H1 (cell line): ENCODE measurements around the gene APH1B. TPM values are rescaled to one million over a fixed set of nuclear protein-coding genes. Genes with fewer than 3 reads are reported as not detected.

Experiments used
- CTCF ChIA-PET: fragments of 300-600 bp; sonication (Branson Sonifier 250); formaldehyde crosslinking; loops from one replicate; lab custom pipeline; 2021; ENCODE audit not compliant: partially characterized antibody; lab: Charles Lee
- POLR2A ChIA-PET: fragments of 300-600 bp; sonication (Branson Sonifier 250); formaldehyde crosslinking; loops from one replicate; lab custom pipeline; 2021; ENCODE audit warnings: inconsistent platforms; ENCODE audit not compliant: partially characterized antibody; lab: Charles Lee
- DNase-seq, 2 experiments: peaks; one replicate each; pipeline versions ENCODE4 v3.0.0 to v3.0.0-alpha.2; 2010 to 2022; ENCODE audit warnings: low spot score in 2 of 2, low read depth in 1 of 2, mixed read lengths in 1 of 2
- FAIRE-seq: peaks from 2 replicates; lab custom pipeline; 2011; peaks lifted over from hg19 to GRCh38; lab: Jason Lieb, UNC
- H2AFZ ChIP-seq: 2 replicates; pipeline ENCODE4 v1.8.1; 2012; ENCODE audit warnings: low read length, inconsistent platforms
- H2AK5ac ChIP-seq: 2 replicates; pipeline ENCODE4 v1.6.1; 2013; ENCODE audit warnings: low read depth, low read length
- H2BK120ac ChIP-seq: replicated peaks from 2 replicates; pipeline ENCODE3; 2013; ENCODE audit warnings: low read depth, low read length, inconsistent platforms
- H2BK12ac ChIP-seq: 2 replicates; pipeline ENCODE4 v1.6.1; 2013; ENCODE audit warnings: low read depth, low read length
- H2BK15ac ChIP-seq: 2 replicates; pipeline ENCODE4 v1.6.1; 2013; ENCODE audit warnings: low read length
- H2BK20ac ChIP-seq: 2 replicates; pipeline ENCODE4 v1.6.1; 2013; ENCODE audit warnings: low read length
- H2BK5ac ChIP-seq: 2 replicates; pipeline ENCODE4 v1.6.1; 2013; ENCODE audit warnings: low read depth, low read length
- H3K14ac ChIP-seq: 2 replicates; pipeline ENCODE4 v1.6.1; 2013; ENCODE audit warnings: inconsistent platforms; ENCODE audit not compliant: insufficient read length
- H3K18ac ChIP-seq: 2 replicates; pipeline ENCODE4 v1.6.1; 2013; ENCODE audit warnings: low read length; ENCODE audit errors: extremely low read depth
- H3K23ac ChIP-seq: 2 replicates; pipeline ENCODE4 v1.6.1; 2013; ENCODE audit warnings: inconsistent platforms; ENCODE audit not compliant: insufficient read length
- H3K23me2 ChIP-seq: 2 replicates; pipeline ENCODE4 v1.6.1; 2013; ENCODE audit warnings: low read depth, low read length
- H3K27ac ChIP-seq: 2 replicates; pipeline ENCODE4 v1.6.1; 2011; ENCODE audit warnings: low read depth, low read length, inconsistent platforms
- H3K27me3 ChIP-seq, 4 experiments: replicated peaks in 1 of 4; 1 replicate in 1 of 4; 2 replicates in 3 of 4; pipeline versions ENCODE4 v1.6.1 to v1.8.1; 2011 to 2013; ENCODE audit warnings: low read length in 3 of 4, mild to moderate bottlenecking in 3 of 4, inconsistent platforms in 2 of 4, mixed read lengths in 2 of 4, moderate library complexity in 1 of 4; ENCODE audit not compliant: control insufficient read depth in 3 of 4, insufficient read depth in 3 of 4; ENCODE audit errors: extremely low read depth in 1 of 4
- H3K36me3 ChIP-seq, 4 experiments: 2 replicates each; pipeline versions ENCODE4 v1.6.1 to v1.8.1; 2011 to 2013; ENCODE audit warnings: mild to moderate bottlenecking in 4 of 4, low read length in 3 of 4, moderate library complexity in 2 of 4, control low read depth in 1 of 4, inconsistent platforms in 1 of 4; ENCODE audit not compliant: insufficient read depth in 4 of 4, control insufficient read depth in 2 of 4
- H3K4ac ChIP-seq: replicated peaks from 2 replicates; pipeline ENCODE3; 2013; ENCODE audit warnings: low read length, low read depth, mixed read lengths, inconsistent platforms; ENCODE audit not compliant: insufficient read length
- H3K4me1 ChIP-seq, 4 experiments: replicated peaks in 1 of 4; 1 replicate in 1 of 4; 2 replicates in 3 of 4; pipeline versions ENCODE4 v1.6.1 to v1.8.1; 2011 to 2013; ENCODE audit warnings: low read length in 3 of 4, inconsistent platforms in 2 of 4, mixed read lengths in 1 of 4; ENCODE audit not compliant: insufficient read depth in 4 of 4, control insufficient read depth in 3 of 4
- H3K4me2 ChIP-seq, 2 experiments: 2 replicates each; pipeline versions ENCODE4 v1.6.1 to v1.8.1; 2011 to 2013; ENCODE audit warnings: low read depth in 2 of 2, low read length in 2 of 2, control low read depth in 1 of 2, inconsistent platforms in 1 of 2, mild to moderate bottlenecking in 1 of 2; ENCODE audit not compliant: insufficient read depth in 1 of 2
- H3K4me3 ChIP-seq, 4 experiments: fragments of 200-600, 300-600 bp in 1 of 4; sonication (generic), shearing (Covaris generic), sonication (Bioruptor Twin) in 1 of 4; 2 replicates each; pipeline versions ENCODE4 v1.5.1 to v1.8.1; 2011 to 2016; ENCODE audit warnings: low read length in 4 of 4, low read depth in 3 of 4, control low read depth in 2 of 4, inconsistent platforms in 2 of 4, mild to moderate bottlenecking in 2 of 4, mixed read lengths in 1 of 4, moderate library complexity in 1 of 4; ENCODE audit not compliant: insufficient read depth in 2 of 4; ENCODE audit errors: extremely low read depth in 1 of 4
- H3K56ac ChIP-seq: replicated peaks from 2 replicates; pipeline ENCODE3; 2013; ENCODE audit warnings: low read depth, mild to moderate bottlenecking, mixed read lengths, low read length, inconsistent platforms; ENCODE audit not compliant: insufficient read length
- H3K79me1 ChIP-seq: 2 replicates; pipeline ENCODE4 v1.6.1; 2013; ENCODE audit warnings: low read depth, low read length, control low read depth
- H3K79me2 ChIP-seq, 2 experiments: 2 replicates each; pipeline versions ENCODE4 v1.6.1 to v1.8.1; 2012 to 2013; ENCODE audit warnings: low read length in 2 of 2, mild to moderate bottlenecking in 2 of 2, inconsistent platforms in 1 of 2; ENCODE audit not compliant: insufficient read depth in 2 of 2, control insufficient read depth in 1 of 2
- H3K9ac ChIP-seq, 4 experiments: replicated peaks in 1 of 4; 1 replicate in 1 of 4; 2 replicates in 3 of 4; pipeline versions ENCODE4 v1.6.1 to v1.8.1; 2011 to 2013; ENCODE audit warnings: low read depth in 3 of 4, low read length in 3 of 4, control low read depth in 2 of 4, mild to moderate bottlenecking in 2 of 4, moderate library complexity in 2 of 4, inconsistent platforms in 1 of 4; ENCODE audit errors: extremely low read depth in 1 of 4
- H3K9me3 ChIP-seq, 2 experiments: 2 replicates each; pipeline versions ENCODE4 v1.6.1 to v1.8.1; 2012 to 2013; ENCODE audit warnings: mild to moderate bottlenecking in 2 of 2, moderate library complexity in 2 of 2, control low read depth in 1 of 2, inconsistent platforms in 1 of 2, low read depth in 1 of 2, low read length in 1 of 2, mixed read lengths in 1 of 2; ENCODE audit not compliant: insufficient read depth in 2 of 2
- H4K20me1 ChIP-seq, 2 experiments: replicated peaks in 1 of 2; 2 replicates each; pipeline versions ENCODE3 to v1.8.1; 2011 to 2013; ENCODE audit warnings: inconsistent platforms in 2 of 2, low read length in 2 of 2, mild to moderate bottlenecking in 1 of 2; ENCODE audit not compliant: insufficient read depth in 2 of 2, control insufficient read depth in 1 of 2
- H4K5ac ChIP-seq: 2 replicates; pipeline ENCODE4 v1.6.1; 2013; ENCODE audit warnings: low read length, low read depth, mixed read lengths, inconsistent platforms; ENCODE audit not compliant: insufficient read length
- H4K8ac ChIP-seq: 2 replicates; pipeline ENCODE4 v1.8.0; 2013; ENCODE audit warnings: mild to moderate bottlenecking, moderate library complexity, low read length, inconsistent platforms; ENCODE audit not compliant: insufficient read depth; ENCODE audit errors: extremely low read depth
- H4K91ac ChIP-seq: replicated peaks from 2 replicates; pipeline ENCODE3; 2013; ENCODE audit warnings: low read length, mixed read lengths, inconsistent platforms; ENCODE audit not compliant: insufficient read length
- whole genome bisulfite sequencing, 2 experiments: shearing (Covaris generic) in 1 of 2; methylation state at CpG; one replicate each; pipeline versions ENCODE4 v1.1.6 to v1.1.7; 2013 to 2015; ENCODE audit warnings: low lambda C conversion rate in 2 of 2, mixed read lengths in 2 of 2, inconsistent platforms in 1 of 2, low coverage in 1 of 2, missing lambda C conversion rate in 1 of 2; ENCODE audit not compliant: insufficient replicate concordance in 2 of 2, insufficient coverage in 1 of 2, insufficient read length in 1 of 2; ENCODE audit errors: extremely low coverage in 1 of 2, missing lambda C conversion rate in 1 of 2; 5-methylcytosine and 5-hydroxymethylcytosine counted together
- polyA plus RNA-seq, 7 experiments: library from polyadenylated mRNA; depleted of rRNA in 3 of 7; stranded (reverse) in 5 of 7; unstranded in 2 of 7; fragments of >200 nt in 5 of 7; fragments of 200-250 nt in 2 of 7; gene quantifications; 1 replicate in 5 of 7; 2 replicates in 1 of 7; 4 replicates in 1 of 7; pipeline versions ENCODE4 v1.2.1 to v1.2.3, GENCODE V29; 2011 to 2013; ENCODE audit warnings: missing spikeins in 2 of 7, mixed read lengths in 2 of 7
- total RNA-seq: library from RNA; stranded (reverse); fragmentation: NEBNext Ultra II Directional; extraction: Animal tissue kit (Norgen Biotek cat#: 25700); gene quantifications from 2 replicates; pipeline ENCODE4 v1.2.1, GENCODE V29; 2021

The APH1B gene
- total and polyA plus RNA-seq, 2 of the 8 experiments (the other 6 are each of a cell fraction or from before 2014, with no cell fraction given), result 11.5 to 22.9 TPM

GRCh38 chr15:63354821-63355650 lies 77.6 kb downstream of the APH1B start:
- POLR2A ChIA-PET, result no interaction called here
- CTCF ChIA-PET, result interaction anchor here (0.9 kb wide), 1 partner anchor 9 kb away, joined by 3 read pairs; no protein-coding TSS in a partner anchor
- Histone ChIP-seq H2AK5ac (no peak overlapping the region), H2BK12ac (no peak overlapping the region; the same call in 1 of the 2 replicates), H3K23ac (no peak overlapping the region), H3K79me1 (no peaks in the 10 kb centered on the region), H3K14ac (no peak overlapping the region), H2BK20ac (no peak overlapping the region), H3K9me3 (no peaks in the 10 kb centered on the region), H3K9ac (no peak overlapping the region), H3K18ac (no peak overlapping the region), H4K8ac (no peak overlapping the region), H2BK120ac (no peak overlapping the region), H4K5ac (no peak overlapping the region), H3K36me3 (no peaks in the 10 kb centered on the region), H4K91ac (no peak overlapping the region), H4K20me1 (no peaks in the 10 kb centered on the region), H3K27ac (no peak overlapping the region), H2BK15ac (no peak overlapping the region), H3K27me3 (no peaks in the 10 kb centered on the region), H3K56ac (no peak overlapping the region), H3K4me3 (no peak overlapping the region), H3K79me2 (no peaks in the 10 kb centered on the region), H3K4ac (no peak overlapping the region), H3K4me1 (no peaks in the 10 kb centered on the region; a peak in 1 of 7 replicates), H2AFZ (no peak overlapping the region), H3K4me2 (no peak overlapping the region), H3K23me2 (no peaks in the 10 kb centered on the region), H2BK5ac (no peak overlapping the region)
- FAIRE-seq, result no peak
- DNase-seq, result no peak
- WGBS, 2 experiments, result 80% methylated on average over 22 of the region's 22 CpGs; no CpG with 5 or more reads in 1 of the 2 experiments
